NCI-H187 (cell line): Measurements from ENCODE around the gene FXYD7.
"Not testable (repeated sequence)": the region's sequence is repeated elsewhere in the genome, so short reads cannot be mapped to it uniquely, and the experiment has no call there.

Experiments used
- DNase-seq, 2 experiments: peaks; one replicate each; lab custom pipeline; 2025; lab: John Stamatoyannopoulos, UW

Gene FXYD7

DNA sequence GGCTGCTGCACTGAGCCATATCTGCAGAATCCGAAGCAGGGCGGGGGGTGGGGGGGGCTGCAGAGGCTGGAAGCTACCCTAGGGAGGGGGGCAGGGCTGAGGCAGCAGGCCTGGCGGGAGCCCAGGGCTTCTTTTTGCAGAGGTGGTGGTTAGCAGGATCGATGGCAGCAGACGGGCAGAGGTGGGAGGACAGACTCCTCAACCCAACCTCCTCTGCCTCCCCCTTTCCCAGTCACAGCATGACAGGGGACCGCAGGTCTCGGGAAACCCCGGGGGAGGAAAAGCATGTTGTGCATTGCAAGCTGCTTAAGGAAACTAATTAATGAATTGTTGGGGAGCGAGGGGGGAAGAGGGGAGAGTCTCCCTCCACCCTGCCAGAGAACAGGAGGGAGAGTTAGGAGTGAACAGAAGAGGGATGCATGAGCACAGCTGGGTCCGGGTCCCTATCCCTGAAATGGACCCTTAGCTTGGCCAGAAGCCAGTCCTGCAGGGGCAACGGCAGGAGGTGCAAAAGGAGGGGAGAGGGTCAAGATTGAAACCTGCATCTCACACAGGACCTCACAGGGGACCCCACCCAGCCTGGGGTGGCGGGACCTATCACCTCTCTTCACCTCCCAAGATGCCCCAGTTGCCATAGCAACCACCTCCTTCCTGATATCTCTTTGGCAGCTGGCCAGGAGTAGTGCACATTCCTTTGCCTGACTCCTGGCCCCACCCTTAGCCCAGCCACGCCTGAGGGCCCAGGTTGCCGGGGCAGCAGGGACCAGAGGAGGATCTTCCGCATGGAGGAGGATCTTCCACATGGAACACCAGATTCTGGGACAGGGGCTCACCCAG, 1.8 kb downstream of the FXYD7 start:
- no peak for DNase-seq

- no peak for DNase-seq
Measured at GRCh38 chr19:35146746-35147459, 3.8 kb downstream of the FXYD7 start.

- DNase-seq, result no peak
Measured at GRCh38 chr19:35149463-35149862, 6.4 kb downstream of the FXYD7 start.

DNA sequence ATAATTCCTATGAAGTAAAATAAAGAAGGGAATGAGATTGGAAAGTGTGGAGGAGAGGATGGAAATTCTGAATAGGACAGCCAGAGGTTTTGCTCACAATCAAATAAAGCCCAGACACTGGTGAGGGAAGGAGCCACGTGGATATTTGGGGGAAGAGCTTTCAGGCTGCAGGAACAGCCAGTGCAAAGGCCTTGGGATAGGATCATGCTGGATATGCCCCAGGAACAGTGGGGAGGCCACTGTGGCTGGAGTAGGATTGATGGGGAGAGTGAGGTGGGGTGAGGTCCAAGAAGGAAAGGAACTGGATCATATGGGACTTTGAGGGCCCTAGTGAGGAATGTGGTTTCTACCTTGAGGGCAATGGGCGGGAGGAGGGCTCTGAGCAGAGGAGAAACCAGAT, 7.4 kb downstream of the FXYD7 start:
- no peak for DNase-seq

- DNase-seq, result no peak
Measured at GRCh38 chr19:35151273-35152065, 8.4 kb downstream of the FXYD7 start.

- DNase-seq, result not testable (repeated sequence)
Measured at GRCh38 chr19:35153129-35153522, 10.1 kb downstream of the FXYD7 start.

GRCh38 chr19:35153701-35154524, 10.9 kb downstream of the FXYD7 start:
- DNase-seq, result no peak

DNA sequence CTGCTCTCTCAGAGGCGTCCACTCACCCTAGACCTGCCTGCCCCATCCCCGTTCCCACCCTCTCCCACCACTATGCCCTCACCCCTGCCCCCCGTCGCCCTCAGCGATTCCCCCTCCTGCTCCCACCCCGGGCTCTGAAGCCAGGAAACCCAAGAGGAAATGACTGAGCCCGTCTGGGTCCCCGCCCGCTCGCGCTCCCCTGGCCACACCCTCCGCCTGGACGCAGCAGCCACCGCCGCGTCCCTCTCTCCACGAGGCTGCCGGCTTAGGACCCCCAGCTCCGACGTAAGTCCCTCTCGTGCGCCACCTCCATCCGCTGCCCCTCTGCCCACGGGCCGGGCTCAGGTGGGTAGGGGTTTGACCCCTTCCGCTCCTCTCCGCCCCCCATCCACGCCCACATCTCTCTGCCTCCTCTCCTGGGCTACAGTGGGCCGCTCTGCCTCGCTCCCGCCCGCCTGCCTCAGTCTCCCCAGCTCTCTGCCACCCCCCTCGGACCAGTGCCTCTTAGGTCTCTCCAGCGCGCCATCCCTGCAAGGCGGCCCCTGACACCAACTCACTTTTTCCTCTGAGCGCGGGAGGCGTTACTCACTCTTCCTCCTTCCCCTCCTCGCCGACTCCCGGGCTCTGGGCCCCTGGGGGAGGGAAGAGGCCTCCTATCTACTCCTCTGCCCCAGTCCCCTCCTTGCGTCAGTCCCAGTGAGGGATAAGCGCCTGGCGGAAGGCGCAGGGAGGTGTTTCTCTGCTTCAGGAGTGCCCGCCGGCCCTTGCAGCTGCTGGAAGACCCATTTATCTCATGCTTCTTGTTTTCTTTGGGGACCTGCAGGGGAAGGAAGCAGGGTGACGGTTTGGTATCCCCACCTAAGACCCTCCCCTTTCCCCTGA, 11.7 kb downstream of the FXYD7 start, which contains the start of gene FXYD5:
Gene FXYD5 (plus strand): TSS at position 211 of the 882 bp plus-strand sequence. CDS start 816 bp downstream, outside the sequence.
- DNase-seq, result no peak

GRCh38 chr19:35155441-35155840, 12.4 kb downstream of the FXYD7 start:
- DNase-seq, result no peak

DNA sequence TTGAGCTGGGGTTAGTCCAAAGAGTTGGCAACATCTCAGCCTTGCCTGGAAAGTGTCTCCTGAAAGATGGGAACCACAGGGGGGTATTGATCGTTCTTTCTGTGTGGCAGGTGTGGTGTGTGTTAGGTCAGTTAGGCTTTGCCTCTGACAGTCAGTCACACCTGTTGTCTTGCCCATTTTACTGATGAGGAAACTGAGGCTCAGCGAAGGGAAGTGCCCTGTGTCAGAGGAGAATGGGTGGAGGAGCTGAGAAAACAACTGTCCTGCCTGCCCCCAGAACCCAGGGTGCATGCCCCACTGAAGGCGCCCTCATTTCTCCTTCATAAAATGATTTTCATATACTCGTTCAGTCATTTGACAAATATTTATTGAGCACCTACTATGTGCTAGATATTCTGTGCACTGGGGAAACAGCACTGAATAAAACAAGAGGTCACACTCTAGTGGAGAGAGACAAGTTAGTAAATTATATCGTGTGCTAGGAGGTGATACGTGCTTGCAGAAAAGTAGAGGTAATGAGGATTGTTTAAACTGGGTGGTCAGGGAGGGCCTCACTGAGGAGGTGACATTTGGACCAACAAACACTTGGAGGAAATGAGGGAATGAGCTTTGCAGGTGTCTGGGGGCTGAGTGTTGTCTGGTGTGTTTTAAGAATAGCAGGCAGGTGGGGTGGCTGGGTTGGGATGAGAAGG, 13.1 kb downstream of the FXYD7 start:
- DNase-seq, result no peak

DNA sequence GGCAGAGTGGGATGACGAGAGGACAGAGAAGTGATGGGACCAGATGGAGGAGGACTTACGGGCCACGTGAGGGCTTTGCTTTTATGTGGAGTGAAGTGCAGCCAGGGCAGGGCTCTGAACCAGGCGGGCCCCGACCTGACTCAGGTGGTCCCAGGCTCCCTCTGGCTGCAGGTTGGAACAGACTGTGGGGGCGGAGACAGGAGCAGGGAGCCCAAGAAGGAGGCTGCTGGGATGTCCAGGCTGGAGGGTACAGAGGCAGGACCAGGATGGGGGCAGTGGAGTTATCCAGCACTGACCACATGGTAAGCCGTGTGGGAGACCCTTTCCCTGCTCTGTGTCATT, 13.6 kb downstream of the FXYD7 start:
- DNase-seq, result no peak

DNA sequence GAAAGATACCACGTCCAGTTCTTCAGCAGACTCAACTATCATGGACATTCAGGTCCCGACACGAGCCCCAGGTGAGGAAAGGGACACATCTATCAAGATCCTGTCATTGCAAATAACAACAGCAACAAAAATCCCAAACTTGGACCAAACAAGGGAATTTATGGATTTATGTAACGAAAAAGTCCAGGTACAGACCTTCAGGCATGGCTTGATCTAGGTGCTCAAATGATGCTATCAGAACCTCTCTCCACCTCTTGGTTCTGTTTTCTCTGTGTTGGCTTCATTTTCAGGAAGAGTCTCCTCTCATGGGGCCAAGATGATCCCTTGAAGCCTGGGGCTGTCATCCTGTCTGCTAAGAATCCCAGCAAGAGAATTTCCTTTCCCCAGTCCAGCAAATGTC, 14.4 kb downstream of the FXYD7 start:
- DNase-seq, result no peak

DNA sequence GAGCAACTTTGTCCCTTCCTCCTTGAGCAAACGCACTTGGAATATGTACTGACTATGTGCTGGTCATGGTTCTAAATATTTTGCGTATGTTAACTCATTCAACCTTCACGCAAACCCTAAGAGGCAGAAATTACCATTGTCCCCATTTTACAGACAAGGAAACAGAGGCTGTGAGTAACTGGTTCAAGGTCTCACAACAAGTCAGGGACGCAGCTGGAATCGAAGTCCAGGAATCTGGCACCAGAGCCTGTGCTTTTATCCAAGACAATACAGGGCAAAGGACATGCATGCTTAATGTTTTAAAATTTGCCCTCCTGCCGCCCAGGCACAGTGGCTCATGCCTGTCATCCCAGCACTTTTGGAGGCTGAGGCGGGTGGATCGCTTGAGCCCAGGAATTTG, 16.6 kb downstream of the FXYD7 start:
- no peak for DNase-seq

GRCh38 chr19:35160629-35161433, 17.8 kb downstream of the FXYD7 start:
- no peak for DNase-seq

DNA sequence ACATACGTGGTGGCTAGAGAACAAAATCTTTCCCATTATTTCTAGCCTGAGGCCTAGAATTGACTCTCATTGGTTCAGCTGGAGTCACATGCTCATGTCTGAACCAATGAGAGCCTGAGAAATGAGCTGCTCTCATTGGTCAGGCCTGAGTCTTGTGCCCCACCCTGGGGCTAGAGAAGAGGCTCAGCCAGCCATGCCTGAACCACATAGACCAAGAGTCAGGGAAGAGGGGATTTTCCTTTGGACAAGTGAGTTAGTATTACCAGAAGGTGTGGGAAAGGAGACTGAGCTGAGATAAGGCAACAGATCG, 18.3 kb downstream of the FXYD7 start:
- no peak for DNase-seq

DNA sequence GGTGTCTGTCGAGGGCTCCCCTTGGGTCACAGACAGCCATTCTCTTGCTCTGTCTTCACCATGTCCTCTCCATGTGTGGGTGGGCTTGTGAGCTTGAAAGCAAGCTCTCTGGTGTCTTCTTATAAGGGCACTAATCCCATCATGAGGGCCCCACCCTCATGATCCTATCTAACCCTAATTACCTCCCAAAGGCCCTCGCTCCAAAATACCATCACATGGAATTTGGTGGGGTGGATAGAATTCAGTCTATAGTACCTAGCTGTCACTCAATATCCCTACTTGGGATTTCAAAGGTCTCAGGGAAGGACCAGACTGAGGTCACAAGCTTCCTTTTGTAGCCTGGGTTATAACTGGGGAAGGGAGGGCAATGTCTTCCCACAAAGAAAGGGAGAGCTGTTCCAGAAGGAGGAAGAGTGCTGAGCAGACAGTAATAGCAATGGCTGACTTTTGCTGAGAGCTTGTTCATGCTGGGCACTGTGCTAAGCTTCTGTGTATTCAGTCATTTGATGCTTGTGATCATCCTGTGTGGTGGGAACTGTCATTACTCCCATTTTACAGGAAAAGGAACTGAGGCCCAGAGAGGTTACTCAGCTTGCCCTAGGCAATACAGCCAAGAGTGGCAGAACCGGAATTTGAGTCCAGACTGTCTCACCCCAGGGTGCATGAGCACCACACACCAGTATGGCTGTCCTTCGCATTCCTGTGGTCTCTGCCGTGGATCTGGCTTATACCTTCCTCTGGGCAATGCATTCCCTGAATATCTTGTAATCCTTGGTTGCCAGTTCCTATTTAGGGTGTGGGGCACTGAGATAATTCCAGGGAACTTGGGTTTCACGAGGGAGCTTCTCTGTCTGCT, 19.6 kb downstream of the FXYD7 start:
- no peak for DNase-seq

GRCh38 chr19:35164418-35164817, 21.4 kb downstream of the FXYD7 start:
- DNase-seq, result no peak
